ENCODE measurements around the gene DEPDC5.

DNA sequence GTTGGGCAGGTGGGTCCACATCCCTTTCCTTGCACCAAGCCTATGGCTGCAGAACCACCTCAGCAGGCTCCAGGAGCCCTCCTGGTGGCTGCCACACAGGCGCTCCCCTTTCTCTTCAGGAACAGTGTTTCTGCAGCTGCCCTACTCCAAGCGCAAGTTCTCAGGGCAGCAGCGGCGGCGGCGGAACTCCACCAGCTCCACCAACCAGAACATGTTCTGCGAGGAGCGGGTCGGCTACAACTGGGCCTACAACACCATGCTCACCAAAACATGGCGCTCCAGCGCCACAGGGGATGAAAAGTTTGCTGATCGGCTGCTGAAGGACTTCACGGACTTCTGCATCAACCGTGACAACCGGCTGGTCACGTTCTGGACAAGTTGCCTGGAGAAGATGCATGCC, 152.3 kb downstream of the DEPDC5 start:
- TF ChIP-seq, protein P1, sequence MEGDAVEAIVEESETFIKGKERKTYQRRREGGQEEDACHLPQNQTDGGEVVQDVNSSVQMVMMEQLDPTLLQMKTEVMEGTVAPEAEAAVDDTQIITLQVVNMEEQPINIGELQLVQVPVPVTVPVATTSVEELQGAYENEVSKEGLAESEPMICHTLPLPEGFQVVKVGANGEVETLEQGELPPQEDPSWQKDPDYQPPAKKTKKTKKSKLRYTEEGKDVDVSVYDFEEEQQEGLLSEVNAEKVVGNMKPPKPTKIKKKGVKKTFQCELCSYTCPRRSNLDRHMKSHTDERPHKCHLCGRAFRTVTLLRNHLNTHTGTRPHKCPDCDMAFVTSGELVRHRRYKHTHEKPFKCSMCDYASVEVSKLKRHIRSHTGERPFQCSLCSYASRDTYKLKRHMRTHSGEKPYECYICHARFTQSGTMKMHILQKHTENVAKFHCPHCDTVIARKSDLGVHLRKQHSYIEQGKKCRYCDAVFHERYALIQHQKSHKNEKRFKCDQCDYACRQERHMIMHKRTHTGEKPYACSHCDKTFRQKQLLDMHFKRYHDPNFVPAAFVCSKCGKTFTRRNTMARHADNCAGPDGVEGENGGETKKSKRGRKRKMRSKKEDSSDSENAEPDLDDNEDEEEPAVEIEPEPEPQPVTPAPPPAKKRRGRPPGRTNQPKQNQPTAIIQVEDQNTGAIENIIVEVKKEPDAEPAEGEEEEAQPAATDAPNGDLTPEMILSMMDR (conservative IDR thresholded peaks at IDR 0.05), result no peak
- TF ChIP-seq ZFX (IDR thresholded peaks at IDR 0.05), result no peak

All from C4-2B (cell line).